ENCODE results near the gene MRM3.
"Not testable (repeated sequence)": the region's sequence is repeated elsewhere in the genome, so short reads cannot be mapped to it uniquely, and the experiment has no call there.

The MRM3 gene

GRCh38 chr17:746783-747629 lies 35.1 kb upstream of the MRM3 start:
- Histone ChIP-seq H3K4me3 (ENCODE audit: low read length) (no peak overlapping the region), H3K4me1 (ENCODE audit: control insufficient read depth, low read depth, low read length) (no peaks in the 10 kb centered on the region), H3K36me3 (ENCODE audit: control insufficient read depth, low read depth, low read length) (peaks cover 53% of the 10 kb centered on the region), H3K27ac (ENCODE audit: low read length) (no peak overlapping the region), H3K9me3 (ENCODE audit: control insufficient read depth, low read depth, low read length) (no peaks in the 10 kb centered on the region), H3K9ac (ENCODE audit: low read length) (no peak overlapping the region), H3K27me3 (ENCODE audit: control insufficient read depth, insufficient read depth, low read length) (no peaks in the 10 kb centered on the region)

GRCh38 chr17:748604-749003 lies 33.5 kb upstream of the MRM3 start:
- not testable (repeated sequence) for H3K9ac ChIP-seq (ENCODE audit: low read length); H3K4me1 ChIP-seq (ENCODE audit: control insufficient read depth, low read depth, low read length); H3K27me3 ChIP-seq (ENCODE audit: control insufficient read depth, insufficient read depth, low read length); H3K9me3 ChIP-seq (ENCODE audit: control insufficient read depth, low read depth, low read length); H3K4me3 ChIP-seq (ENCODE audit: low read length); H3K27ac ChIP-seq (ENCODE audit: low read length)
- H3K36me3 ChIP-seq (ENCODE audit: control insufficient read depth, low read depth, low read length) = peaks cover 42% of the 10 kb centered on the region

GRCh38 chr17:749359-749758 lies 32.8 kb upstream of the MRM3 start:
- H3K27me3 ChIP-seq (ENCODE audit: control insufficient read depth, insufficient read depth, low read length); H3K27ac ChIP-seq (ENCODE audit: low read length); H3K9me3 ChIP-seq (ENCODE audit: control insufficient read depth, low read depth, low read length); H3K4me1 ChIP-seq (ENCODE audit: control insufficient read depth, low read depth, low read length); H3K4me3 ChIP-seq (ENCODE audit: low read length); H3K9ac ChIP-seq (ENCODE audit: low read length): not testable (repeated sequence)
- peaks cover 36% of the 10 kb centered on the region for H3K36me3 ChIP-seq (ENCODE audit: control insufficient read depth, low read depth, low read length)

GRCh38 chr17:750431-751037 lies 31.6 kb upstream of the MRM3 start:
- Histone ChIP-seq H3K27ac (ENCODE audit: low read length) (no peak overlapping the region), H3K9ac (ENCODE audit: low read length) (no peak overlapping the region), H3K36me3 (ENCODE audit: control insufficient read depth, low read depth, low read length) (peaks cover 25% of the 10 kb centered on the region), H3K27me3 (ENCODE audit: control insufficient read depth, insufficient read depth, low read length) (no peaks in the 10 kb centered on the region), H3K4me1 (ENCODE audit: control insufficient read depth, low read depth, low read length) (no peaks in the 10 kb centered on the region), H3K9me3 (ENCODE audit: control insufficient read depth, low read depth, low read length) (no peaks in the 10 kb centered on the region), H3K4me3 (ENCODE audit: low read length) (peak overlapping the region; percentile 87)

GRCh38 chr17:751269-752001 lies 30.7 kb upstream of the MRM3 start:
- Histone ChIP-seq H3K27ac (ENCODE audit: low read length) (no peak overlapping the region), H3K4me3 (ENCODE audit: low read length) (peak overlapping the region; percentile 87), H3K27me3 (ENCODE audit: control insufficient read depth, insufficient read depth, low read length) (no peaks in the 10 kb centered on the region), H3K9ac (ENCODE audit: low read length) (peak overlapping the region; percentile 77), H3K9me3 (ENCODE audit: control insufficient read depth, low read depth, low read length) (no peaks in the 10 kb centered on the region), H3K4me1 (ENCODE audit: control insufficient read depth, low read depth, low read length) (no peaks in the 10 kb centered on the region), H3K36me3 (ENCODE audit: control insufficient read depth, low read depth, low read length) (peaks cover 17% of the 10 kb centered on the region)

GRCh38 chr17:752002-752619 lies 30.0 kb upstream of the MRM3 start, which contains the start of gene GEMIN4:
Gene GEMIN4 (minus strand): TSS chr17:752264. CDS start chr17:752142, 122 bp downstream.
- Histone ChIP-seq H3K27me3 (ENCODE audit: control insufficient read depth, insufficient read depth, low read length) (no peaks in the 10 kb centered on the region), H3K27ac (ENCODE audit: low read length) (no peak within 1 kb of the TSS), H3K4me1 (ENCODE audit: control insufficient read depth, low read depth, low read length) (no peaks in the 10 kb centered on the region), H3K4me3 (ENCODE audit: low read length) (peak within 1 kb of the TSS; percentile 87), H3K9me3 (ENCODE audit: control insufficient read depth, low read depth, low read length) (no peaks in the 10 kb centered on the region), H3K9ac (ENCODE audit: low read length) (peak within 1 kb of the TSS; percentile 77), H3K36me3 (ENCODE audit: control insufficient read depth, low read depth, low read length) (peaks cover 10% of the 10 kb centered on the region)

- Histone ChIP-seq H3K27me3 (ENCODE audit: control insufficient read depth, insufficient read depth, low read length) (no peaks in the 10 kb centered on the region), H3K4me3 (ENCODE audit: low read length) (peak overlapping the region; percentile 87), H3K9me3 (ENCODE audit: control insufficient read depth, low read depth, low read length) (no peaks in the 10 kb centered on the region), H3K27ac (ENCODE audit: low read length) (no peak overlapping the region), H3K9ac (ENCODE audit: low read length) (peak overlapping the region; percentile 75), H3K4me1 (ENCODE audit: control insufficient read depth, low read depth, low read length) (no peaks in the 10 kb centered on the region), H3K36me3 (ENCODE audit: control insufficient read depth, low read depth, low read length) (peaks cover 4% of the 10 kb centered on the region)
These were observed 29.4 kb upstream of the MRM3 start for GRCh38 chr17:752620-753219.

GRCh38 chr17:753418-753817 lies 28.7 kb upstream of the MRM3 start:
- no peaks in the 10 kb centered on the region for H3K27me3 ChIP-seq (ENCODE audit: control insufficient read depth, insufficient read depth, low read length)
- no peak overlapping the region for H3K9ac ChIP-seq (ENCODE audit: low read length)
- no peak overlapping the region for H3K4me3 ChIP-seq (ENCODE audit: low read length)
- no peak overlapping the region for H3K27ac ChIP-seq (ENCODE audit: low read length)
- no peaks in the 10 kb centered on the region for H3K9me3 ChIP-seq (ENCODE audit: control insufficient read depth, low read depth, low read length)
- H3K4me1 ChIP-seq (ENCODE audit: control insufficient read depth, low read depth, low read length) = no peaks in the 10 kb centered on the region
- H3K36me3 ChIP-seq (ENCODE audit: control insufficient read depth, low read depth, low read length) = peaks cover 5% of the 10 kb centered on the region

GRCh38 chr17:755319-755961 lies 26.7 kb upstream of the MRM3 start:
- not testable (repeated sequence) for H3K4me1 ChIP-seq (ENCODE audit: control insufficient read depth, low read depth, low read length); H3K27ac ChIP-seq (ENCODE audit: low read length); H3K4me3 ChIP-seq (ENCODE audit: low read length); H3K9ac ChIP-seq (ENCODE audit: low read length); H3K9me3 ChIP-seq (ENCODE audit: control insufficient read depth, low read depth, low read length); H3K27me3 ChIP-seq (ENCODE audit: control insufficient read depth, insufficient read depth, low read length)
- H3K36me3 ChIP-seq (ENCODE audit: control insufficient read depth, low read depth, low read length) = peaks cover 17% of the 10 kb centered on the region

- not testable (repeated sequence) for H3K4me3 ChIP-seq (ENCODE audit: low read length); H3K4me1 ChIP-seq (ENCODE audit: control insufficient read depth, low read depth, low read length); H3K27ac ChIP-seq (ENCODE audit: low read length); H3K9ac ChIP-seq (ENCODE audit: low read length); H3K9me3 ChIP-seq (ENCODE audit: control insufficient read depth, low read depth, low read length); H3K27me3 ChIP-seq (ENCODE audit: control insufficient read depth, insufficient read depth, low read length)
- H3K36me3 ChIP-seq (ENCODE audit: control insufficient read depth, low read depth, low read length) = peaks cover 20% of the 10 kb centered on the region
These were observed 26.1 kb upstream of the MRM3 start for GRCh38 chr17:756010-756567.
